ENCODE data around the gene NCKIPSD. TPM values are rescaled to one million over a fixed set of nuclear protein-coding genes. Genes with fewer than 3 reads are reported as not detected.
"Not testable (repeated sequence)": the region's sequence is repeated elsewhere in the genome, so short reads cannot be mapped to it uniquely, and the experiment has no call there.

The NCKIPSD gene
- total RNA-seq = 30.7 to 33.5 TPM (median 31.9 TPM) in 3 replicates

DNA sequence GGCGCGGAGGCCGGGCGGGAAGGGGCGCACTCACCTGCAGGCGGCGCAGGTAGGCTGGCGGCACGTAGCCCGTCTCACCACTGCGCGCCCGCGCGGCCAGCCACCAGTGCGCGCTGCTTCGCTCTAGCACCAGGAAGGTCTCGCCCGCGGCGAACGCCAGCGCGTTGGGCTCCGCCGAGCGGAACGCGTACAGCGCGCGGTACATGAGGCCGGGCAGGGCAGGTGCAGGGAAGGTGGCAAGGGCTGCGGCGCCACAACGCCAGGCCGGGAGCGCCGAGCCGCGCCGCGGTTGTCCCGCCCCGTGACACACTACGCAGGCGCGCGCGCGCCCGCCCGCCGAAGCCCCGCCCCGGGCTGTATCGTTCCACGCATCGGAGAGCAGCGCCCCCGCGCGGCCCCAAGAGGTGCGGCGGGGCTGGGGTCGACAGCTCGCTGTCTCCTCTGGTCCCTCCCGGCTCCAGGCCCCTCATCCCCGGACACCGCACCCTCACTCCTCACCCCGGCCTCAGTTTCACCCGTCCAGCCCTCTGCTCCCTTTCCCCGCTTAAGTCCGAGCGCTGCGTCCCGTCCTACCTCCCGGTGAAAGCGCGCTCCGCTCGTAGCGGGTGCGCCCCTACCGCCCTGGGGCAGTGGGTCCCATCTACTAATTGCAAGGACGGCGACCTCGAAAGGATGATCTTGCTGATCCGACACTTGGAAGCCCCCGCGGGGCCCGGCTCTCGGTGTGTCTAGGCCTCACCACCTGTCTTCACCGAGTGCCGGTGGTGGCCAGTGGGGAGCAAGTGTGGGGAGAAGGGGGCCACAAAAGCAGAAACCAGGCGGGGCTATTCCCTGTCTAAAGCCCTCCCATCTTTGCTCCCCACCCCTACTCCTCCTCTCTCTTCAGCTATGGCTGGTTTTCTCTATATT lies at the start of gene NCKIPSD:
TSS of gene NCKIPSD (minus strand) at position 313 of the 909 bp plus-strand sequence. CDS start at position 205, 108 bp downstream.
- TF ChIP-seq, protein P1, sequence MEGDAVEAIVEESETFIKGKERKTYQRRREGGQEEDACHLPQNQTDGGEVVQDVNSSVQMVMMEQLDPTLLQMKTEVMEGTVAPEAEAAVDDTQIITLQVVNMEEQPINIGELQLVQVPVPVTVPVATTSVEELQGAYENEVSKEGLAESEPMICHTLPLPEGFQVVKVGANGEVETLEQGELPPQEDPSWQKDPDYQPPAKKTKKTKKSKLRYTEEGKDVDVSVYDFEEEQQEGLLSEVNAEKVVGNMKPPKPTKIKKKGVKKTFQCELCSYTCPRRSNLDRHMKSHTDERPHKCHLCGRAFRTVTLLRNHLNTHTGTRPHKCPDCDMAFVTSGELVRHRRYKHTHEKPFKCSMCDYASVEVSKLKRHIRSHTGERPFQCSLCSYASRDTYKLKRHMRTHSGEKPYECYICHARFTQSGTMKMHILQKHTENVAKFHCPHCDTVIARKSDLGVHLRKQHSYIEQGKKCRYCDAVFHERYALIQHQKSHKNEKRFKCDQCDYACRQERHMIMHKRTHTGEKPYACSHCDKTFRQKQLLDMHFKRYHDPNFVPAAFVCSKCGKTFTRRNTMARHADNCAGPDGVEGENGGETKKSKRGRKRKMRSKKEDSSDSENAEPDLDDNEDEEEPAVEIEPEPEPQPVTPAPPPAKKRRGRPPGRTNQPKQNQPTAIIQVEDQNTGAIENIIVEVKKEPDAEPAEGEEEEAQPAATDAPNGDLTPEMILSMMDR (IDR thresholded peaks at IDR 0.05; ENCODE audit: unreplicated experiment) = peak; percentile 86
- H3K9me3 Mint-ChIP-seq = no peaks in the 10 kb centered on the region
- peak within 1 kb of the TSS; percentile 87 for H3K4me3 Mint-ChIP-seq
- peaks cover 29% of the 10 kb centered on the region for H3K4me1 Mint-ChIP-seq
- no peaks in the 10 kb centered on the region for H3K27me3 Mint-ChIP-seq (ENCODE audit: low read depth)
- H3K36me3 Mint-ChIP-seq = peaks cover 21% of the 10 kb centered on the region
- DNase-seq (ENCODE audit: low spot score in 2 of 2, unreplicated experiment in 2 of 2) = peak; percentile 89 to 94
- peak within 1 kb of the TSS; percentile 89 for H3K27ac Mint-ChIP-seq

DNA sequence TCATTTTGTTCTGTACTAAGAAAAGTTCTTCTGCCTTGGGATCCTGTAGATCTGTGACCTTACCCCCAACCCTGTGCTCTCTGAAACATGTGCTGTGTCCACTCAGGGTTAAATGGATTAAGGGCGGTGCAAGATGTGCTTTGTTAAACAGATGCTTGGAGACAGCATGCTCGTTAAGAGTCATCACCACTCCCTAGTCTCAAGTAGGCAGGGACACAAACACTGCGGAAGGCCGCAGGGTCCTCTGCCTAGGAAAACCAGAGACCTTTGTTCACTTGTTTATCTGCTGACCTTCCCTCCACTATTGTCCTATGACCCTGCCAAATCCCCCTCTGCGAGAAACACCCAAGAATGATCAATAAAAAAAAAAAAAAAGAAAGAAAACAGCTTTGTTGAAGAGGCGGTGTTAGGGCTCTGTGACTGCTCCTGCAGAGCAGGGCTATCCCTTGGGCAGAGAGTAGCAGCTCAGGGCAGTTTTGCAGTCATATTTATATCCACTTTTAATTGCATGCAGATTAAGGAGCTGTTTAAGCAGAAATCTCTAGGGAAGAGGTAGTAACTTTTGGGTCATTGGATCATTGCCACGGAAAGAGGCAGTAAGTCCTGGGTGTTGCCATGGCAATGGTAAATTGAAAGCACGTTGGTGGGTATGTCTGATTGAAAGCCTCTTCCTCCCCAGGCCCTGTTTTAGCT lies 49.5 kb upstream of the NCKIPSD start:
- not testable (repeated sequence) for H3K4me3 Mint-ChIP-seq; H3K27me3 Mint-ChIP-seq (ENCODE audit: low read depth); DNase-seq (ENCODE audit: low spot score in 2 of 2, unreplicated experiment in 2 of 2); H3K36me3 Mint-ChIP-seq; H3K9me3 Mint-ChIP-seq
- Mint-ChIP-seq H3K27ac (peak overlapping the region; percentile 43), H3K4me1 (peaks cover 14% of the 10 kb centered on the region)

DNA sequence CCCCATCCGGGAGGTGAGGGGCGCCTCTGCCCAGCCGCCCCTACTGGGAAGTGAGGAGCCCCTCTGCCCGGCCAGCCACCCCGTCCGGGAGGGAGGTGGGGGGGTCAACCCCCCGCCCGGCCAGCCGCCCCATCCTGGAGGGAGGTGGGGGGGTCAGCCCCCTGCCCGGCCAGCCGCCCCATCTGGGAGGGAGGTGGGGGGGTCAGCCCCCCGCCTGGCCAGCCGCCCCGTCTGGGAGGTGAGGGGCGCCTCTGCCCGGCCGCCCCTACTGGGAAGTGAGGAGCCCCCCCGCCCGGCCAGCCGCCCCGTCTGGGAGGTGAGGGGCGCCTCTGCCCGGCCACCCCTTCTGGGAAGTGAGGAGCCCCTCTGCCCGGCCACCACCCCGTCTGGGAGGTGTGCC lies 48.8 kb upstream of the NCKIPSD start:
- not testable (repeated sequence) for H3K27ac Mint-ChIP-seq, H3K4me1 Mint-ChIP-seq

DNA sequence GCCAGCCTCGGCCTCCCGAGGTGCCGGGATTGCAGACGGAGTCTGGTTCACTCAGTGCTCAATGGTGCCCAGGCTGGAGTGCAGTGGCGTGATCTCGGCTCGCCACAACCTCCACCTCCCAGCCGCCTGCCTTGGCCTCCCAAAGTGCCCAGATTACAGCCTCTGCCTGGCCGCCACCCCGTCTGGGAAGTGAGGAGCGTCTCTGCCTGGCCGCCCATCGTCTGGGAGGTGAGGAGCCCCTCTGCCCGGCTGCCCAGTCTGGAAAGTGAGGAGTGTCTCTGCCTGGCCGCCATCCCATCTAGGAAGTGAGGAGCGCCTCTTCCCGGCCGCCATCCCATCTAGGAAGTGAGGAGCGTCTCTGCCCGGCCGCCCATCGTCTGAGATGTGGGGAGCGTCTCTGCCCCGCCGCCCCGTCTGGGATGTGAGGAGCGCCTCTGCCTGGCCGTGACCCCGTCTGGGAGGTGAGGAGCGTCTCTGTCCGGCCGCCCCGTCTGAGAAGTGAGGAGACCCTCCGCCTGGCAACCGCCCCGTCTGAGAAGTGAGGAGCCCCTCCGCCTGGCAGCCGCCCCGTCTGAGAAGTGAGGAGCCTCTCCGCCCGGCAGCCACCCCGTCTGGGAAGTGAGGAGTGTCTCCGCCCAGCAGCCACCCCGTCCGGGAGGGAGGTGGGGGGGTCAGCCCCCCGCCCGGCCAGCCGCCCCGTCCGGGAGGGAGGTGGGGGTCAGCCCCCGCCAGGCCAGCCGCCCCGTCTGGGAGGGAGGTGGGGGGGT lies 48.2 kb upstream of the NCKIPSD start:
- H3K9me3 Mint-ChIP-seq; H3K27me3 Mint-ChIP-seq (ENCODE audit: low read depth); H3K36me3 Mint-ChIP-seq; H3K4me1 Mint-ChIP-seq; DNase-seq (ENCODE audit: low spot score in 2 of 2, unreplicated experiment in 2 of 2); H3K4me3 Mint-ChIP-seq; H3K27ac Mint-ChIP-seq: not testable (repeated sequence)

More for the DNA sequence above, 48.8 kb upstream of the NCKIPSD start:
- DNase-seq (ENCODE audit: low spot score in 2 of 2, unreplicated experiment in 2 of 2); H3K36me3 Mint-ChIP-seq; H3K4me3 Mint-ChIP-seq; H3K27me3 Mint-ChIP-seq (ENCODE audit: low read depth); H3K9me3 Mint-ChIP-seq: not testable (repeated sequence)

DNA sequence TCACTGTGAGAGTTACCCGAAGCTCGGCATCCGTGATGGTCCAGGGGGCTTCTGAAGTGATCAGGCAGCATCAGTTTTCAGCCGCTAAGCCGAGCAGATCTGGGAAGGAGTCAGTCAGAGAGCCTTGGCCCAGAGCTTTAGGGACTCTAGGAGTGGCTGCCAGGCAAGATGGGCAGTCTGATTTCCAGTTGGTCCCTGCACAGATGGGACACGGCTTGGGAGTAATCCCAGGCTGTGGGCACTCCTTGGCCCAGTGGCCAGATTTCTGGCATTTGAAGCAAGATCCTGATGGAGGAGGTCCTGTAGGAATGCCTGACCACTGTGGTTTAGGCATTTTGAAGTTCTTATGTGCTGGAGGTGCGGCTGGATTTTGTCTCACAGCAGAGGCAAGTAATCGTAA lies 41.8 kb upstream of the NCKIPSD start:
- no peak for DNase-seq (ENCODE audit: low spot score in 2 of 2, unreplicated experiment in 2 of 2)
- Mint-ChIP-seq H3K4me1 (no peaks in the 10 kb centered on the region), H3K27ac (no peak overlapping the region), H3K4me3 (no peak overlapping the region), H3K9me3 (no peaks in the 10 kb centered on the region), H3K27me3 (ENCODE audit: low read depth) (peaks cover 12% of the 10 kb centered on the region), H3K36me3 (no peaks in the 10 kb centered on the region)
- TF ChIP-seq, protein P1 (IDR thresholded peaks at IDR 0.05; ENCODE audit: unreplicated experiment) = no peak

DNA sequence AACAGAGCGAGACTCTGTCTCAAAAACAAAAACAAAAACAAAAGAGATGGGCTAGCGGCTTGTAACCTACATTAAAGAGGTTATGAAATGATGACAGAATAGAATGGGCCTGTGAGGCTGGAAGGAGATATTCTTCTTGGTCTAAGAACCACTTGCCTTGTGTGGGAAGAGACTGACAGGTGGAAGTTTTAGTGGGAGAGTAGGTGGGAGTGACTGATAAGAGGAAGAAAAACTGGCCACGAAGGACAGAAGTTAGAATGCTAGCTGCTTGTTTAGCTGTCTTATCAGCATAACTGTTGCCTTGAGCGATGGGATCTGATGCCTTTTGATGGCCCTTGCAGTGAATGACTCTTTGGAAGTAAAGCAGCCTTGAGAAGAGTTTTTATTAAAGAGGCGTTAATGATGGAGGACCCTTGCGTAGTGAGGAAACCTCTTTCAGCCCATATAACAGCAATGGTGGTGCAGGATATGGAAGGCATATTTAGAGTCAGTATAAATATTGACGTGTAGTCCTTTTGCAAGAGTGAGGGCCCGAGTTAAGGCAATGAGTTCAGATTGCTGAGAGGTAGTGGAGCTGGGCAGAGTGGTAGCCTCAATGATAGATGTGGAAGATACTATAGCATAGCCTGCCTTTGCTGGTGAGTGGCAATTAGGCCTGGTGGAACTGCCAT lies 39.6 kb upstream of the NCKIPSD start:
- DNase-seq (ENCODE audit: low spot score in 2 of 2, unreplicated experiment in 2 of 2); H3K4me1 Mint-ChIP-seq; H3K36me3 Mint-ChIP-seq; H3K27ac Mint-ChIP-seq; H3K4me3 Mint-ChIP-seq; H3K9me3 Mint-ChIP-seq: not testable (repeated sequence)
- peaks cover 12% of the 10 kb centered on the region for H3K27me3 Mint-ChIP-seq (ENCODE audit: low read depth)

DNA sequence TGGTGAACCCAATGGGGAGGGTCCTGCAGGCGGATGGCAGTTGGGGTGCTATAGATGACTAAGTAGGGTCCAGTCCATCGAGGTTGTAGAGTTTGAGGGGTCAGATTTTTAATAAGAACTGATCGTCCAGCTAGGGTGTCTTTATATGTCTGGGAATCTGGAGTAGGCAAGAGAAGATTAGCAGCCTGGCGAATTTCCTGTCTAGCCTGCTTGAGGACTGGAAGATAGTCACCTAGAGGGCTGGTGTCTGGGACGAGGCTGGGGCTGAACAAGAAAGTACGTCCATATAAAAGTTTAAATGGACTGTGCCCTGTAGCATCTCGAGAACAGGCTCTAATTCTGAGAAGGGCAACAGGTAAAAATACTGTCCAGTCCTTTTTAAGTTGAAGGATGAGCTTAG lies 38.0 kb upstream of the NCKIPSD start:
- peaks cover 12% of the 10 kb centered on the region for H3K27me3 Mint-ChIP-seq (ENCODE audit: low read depth)
- no peak overlapping the region for H3K27ac Mint-ChIP-seq
- no peaks in the 10 kb centered on the region for H3K36me3 Mint-ChIP-seq
- H3K4me1 Mint-ChIP-seq = peaks cover 8% of the 10 kb centered on the region
- H3K4me3 Mint-ChIP-seq = no peak overlapping the region
- H3K9me3 Mint-ChIP-seq = no peaks in the 10 kb centered on the region
- TF ChIP-seq, protein P1 (IDR thresholded peaks at IDR 0.05; ENCODE audit: unreplicated experiment) = no peak
- no peak for DNase-seq (ENCODE audit: low spot score in 2 of 2, unreplicated experiment in 2 of 2)

DNA sequence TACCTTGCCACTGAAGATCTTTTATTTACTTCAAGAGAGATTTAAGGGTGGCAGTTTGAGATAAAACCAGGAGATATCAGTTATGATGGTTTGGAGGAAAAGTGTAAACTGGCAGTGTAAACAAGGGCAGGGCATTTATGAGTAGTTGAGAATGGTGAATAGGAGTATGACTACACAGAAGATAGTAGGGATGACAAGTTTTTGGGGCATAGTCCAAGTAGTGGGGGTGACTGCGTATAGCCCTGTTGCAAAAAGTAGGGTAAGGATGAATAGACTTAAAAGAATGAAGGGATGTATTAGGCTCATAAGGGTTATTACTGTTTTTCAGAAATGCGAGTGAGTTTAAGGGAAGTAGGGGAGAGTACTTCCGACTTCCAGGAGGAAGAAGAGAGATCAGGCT lies 37.6 kb upstream of the NCKIPSD start:
- not testable (repeated sequence) for DNase-seq (ENCODE audit: low spot score in 2 of 2, unreplicated experiment in 2 of 2); H3K36me3 Mint-ChIP-seq; H3K27ac Mint-ChIP-seq; H3K4me3 Mint-ChIP-seq; H3K4me1 Mint-ChIP-seq; H3K9me3 Mint-ChIP-seq
- peaks cover 12% of the 10 kb centered on the region for H3K27me3 Mint-ChIP-seq (ENCODE audit: low read depth)
